GM19193 (cell line): ENCODE measurements around the gene RERE.

Experiments
- POLR2A ChIP-seq: IDR thresholded peaks from 4 replicates; pipeline ENCODE4 v1.6.1; 2011; ENCODE audit not compliant: insufficient read depth, insufficient read length; ENCODE audit errors: extremely low read depth

Gene RERE

DNA sequence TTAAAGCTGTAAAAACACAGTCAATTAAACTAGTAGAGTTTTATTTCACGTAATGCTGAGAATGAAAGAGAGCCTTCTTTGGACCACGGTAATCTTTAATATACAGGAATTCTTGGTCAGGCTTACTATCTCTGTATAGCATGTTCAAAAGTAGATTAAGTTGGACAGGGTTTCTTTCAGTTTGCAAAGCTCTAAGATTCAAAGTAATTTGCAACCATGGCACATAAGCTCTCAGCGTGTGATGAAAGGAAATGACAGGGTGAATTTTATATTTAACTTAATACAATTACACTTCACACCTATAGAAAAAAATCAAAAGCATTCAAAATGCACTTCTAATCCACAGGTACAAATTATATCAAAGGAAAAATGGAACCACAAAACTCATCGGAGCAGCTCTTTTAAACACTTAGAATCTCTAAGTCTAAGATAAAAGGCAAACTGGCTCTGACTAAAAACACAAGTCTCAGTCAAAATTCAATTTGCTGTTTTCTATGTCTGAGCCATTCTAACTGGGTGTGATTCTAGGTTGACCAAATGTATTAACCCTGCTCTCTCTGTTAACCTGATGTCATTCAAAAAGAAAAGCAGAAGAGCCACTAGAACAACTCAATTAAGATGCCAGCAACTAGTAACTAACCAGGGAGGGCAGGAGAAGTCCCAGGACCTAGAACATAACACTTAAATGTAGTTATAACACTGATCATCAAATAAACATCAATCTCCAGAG, 147.7 kb downstream of the RERE start:
- no peak for TF ChIP-seq POLR2A

DNA sequence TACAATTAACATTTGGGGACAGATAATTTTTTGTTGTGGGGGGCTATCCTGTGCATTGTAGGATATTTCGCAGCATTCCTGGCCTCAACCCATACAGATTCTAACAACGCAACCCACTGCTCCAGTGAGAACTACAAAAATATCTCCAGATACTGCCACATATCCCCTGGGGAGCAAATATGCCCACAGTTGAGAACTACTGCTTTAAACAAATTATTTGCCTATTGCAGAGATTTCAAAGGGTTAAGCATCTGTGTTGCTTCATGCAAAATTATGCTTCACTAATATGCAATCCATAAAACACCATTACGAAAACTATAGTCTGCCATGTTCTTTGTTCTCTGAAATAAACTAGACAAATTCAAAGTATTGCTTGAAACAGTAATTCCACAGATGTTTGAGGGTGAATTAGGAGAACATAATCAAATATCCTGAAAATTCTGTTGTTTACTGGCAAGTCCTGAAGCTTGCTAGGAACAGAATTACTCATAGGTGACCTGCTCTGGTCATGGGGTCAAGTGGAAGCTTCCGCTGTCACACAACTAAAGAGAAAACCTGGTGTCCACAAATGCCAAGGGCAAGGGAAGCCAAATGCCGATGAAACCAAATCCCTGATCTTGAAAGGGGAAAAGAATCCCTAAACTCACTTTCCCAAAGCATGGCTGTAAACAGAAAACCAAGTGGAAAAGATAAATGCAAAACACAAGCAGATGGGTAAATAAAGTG, 149.4 kb downstream of the RERE start:
- no peak for TF ChIP-seq POLR2A

DNA sequence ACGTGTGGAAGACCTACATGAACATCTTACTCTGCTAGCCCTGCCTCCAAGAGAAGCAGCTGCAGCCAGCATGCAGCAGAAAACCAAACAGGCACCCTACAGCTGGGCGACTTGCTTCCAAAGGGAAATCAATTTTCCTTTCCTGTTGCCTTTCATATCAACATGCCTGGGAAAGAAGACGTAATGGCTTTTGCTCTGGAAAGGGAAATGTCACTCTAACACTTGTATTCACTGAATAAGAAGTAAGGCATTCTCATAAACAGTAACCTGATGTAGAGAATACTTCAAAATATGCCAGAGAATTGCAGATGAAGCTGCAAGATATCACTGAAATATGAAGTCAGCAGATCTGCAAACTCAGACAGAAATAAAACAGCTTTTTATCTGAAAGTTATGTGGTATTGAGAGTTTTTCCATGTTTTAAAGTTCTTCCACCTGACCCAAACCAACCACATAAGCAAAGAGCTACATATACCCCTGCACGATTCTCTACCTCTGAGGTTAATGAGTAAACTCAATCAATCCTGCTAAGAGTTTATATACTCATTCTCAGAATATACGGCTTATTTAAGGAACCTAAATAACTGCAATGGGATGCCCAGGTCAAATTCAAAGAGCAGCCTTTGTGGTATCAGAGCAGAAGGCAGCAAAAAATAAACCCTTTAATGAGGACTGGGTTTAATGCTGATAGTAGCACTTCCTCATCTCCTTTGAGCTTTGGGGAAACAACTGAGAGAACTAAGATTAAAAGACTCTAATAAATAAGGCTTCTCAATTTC, 150.9 kb downstream of the RERE start:
- TF ChIP-seq POLR2A = no peak

- TF ChIP-seq POLR2A = no peak
Measured at GRCh38 chr1:8665833-8666232, 151.6 kb downstream of the RERE start.

DNA sequence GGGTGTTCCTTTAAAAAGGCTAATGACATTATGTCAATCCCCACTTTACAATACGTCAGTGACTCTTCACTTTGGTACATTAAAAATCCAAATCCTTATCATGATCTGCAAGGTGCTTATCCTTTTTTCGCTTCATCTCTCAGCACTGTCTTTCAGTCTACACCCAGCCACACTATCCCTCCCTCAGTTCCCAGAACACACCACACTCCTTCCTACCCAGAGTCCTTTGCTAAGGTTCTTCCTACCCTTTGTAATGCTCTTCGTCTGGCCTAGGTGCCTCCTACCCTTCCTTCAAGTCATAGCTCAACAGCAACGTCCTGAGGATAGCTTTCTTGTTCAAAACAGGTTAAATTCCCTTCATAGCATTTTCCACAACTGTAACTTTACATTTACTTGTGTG, 152.6 kb downstream of the RERE start:
- no peak for TF ChIP-seq POLR2A

GRCh38 chr1:8663915-8664329, 153.5 kb downstream of the RERE start:
- TF ChIP-seq POLR2A = no peak

GRCh38 chr1:8663090-8663802, 154.2 kb downstream of the RERE start:
- TF ChIP-seq POLR2A = no peak

- no peak for TF ChIP-seq POLR2A
Measured at GRCh38 chr1:8662380-8663072, 154.9 kb downstream of the RERE start.

GRCh38 chr1:8661185-8662110, 156.0 kb downstream of the RERE start:
- no peak for TF ChIP-seq POLR2A

DNA sequence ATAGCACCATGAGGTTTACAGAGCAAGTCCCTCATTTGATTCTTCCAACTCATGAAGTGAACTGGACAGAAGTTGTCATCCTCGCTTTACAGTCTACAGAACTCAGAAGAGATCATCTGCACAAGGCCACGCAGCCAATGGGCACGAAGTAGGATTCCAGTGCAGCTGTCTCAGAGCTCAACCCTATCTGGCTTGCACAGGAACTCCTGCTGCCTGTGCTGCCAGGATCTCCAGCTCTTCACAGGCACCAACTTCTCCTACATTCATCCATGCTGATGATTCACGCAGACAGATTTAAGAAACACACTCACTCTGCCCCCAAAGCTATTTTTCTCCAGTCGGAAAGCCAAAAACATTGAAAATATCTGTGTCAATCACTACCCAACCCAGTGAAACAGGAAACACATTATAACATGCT, 157.0 kb downstream of the RERE start:
- TF ChIP-seq POLR2A = no peak

GRCh38 chr1:8659593-8659992, 157.8 kb downstream of the RERE start:
- no peak for TF ChIP-seq POLR2A

DNA sequence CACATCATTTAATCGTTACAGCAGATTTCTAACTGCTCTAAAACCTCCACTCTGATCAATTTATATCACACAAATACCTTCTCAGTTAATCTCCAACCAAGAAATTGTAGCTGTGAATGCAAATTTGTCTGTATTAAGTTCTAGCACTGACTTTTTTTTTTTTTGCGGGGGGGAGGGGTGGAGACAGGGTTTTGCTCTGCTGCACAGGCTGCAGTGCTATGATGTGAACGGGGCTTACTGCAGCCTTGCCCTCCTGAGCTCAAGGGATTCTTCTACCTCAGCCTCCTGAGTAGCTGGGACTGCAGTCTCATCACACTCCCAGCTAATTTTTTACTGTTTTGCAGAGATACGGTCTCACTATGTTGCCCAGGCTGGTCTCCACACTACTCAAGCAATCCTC, 163.6 kb downstream of the RERE start:
- no peak for TF ChIP-seq POLR2A

GRCh38 chr1:8652467-8653046, 164.9 kb downstream of the RERE start:
- TF ChIP-seq POLR2A = no peak

GRCh38 chr1:8651962-8652361, 165.5 kb downstream of the RERE start:
- no peak for TF ChIP-seq POLR2A
